Measurements from ENCODE around the gene DRC1.
"Not testable (repeated sequence)": the region's sequence is repeated elsewhere in the genome, so short reads cannot be mapped to it uniquely, and the experiment has no call there.

- not testable (repeated sequence) for TF ChIP-seq CTCF (IDR thresholded peaks at IDR 0.05 in 2 of 3, conservative IDR thresholded peaks at IDR 0.05 in 1 of 3; ENCODE audit: borderline replicate concordance in 1 of 3, insufficient read depth in 1 of 3, low read depth in 2 of 3, low read length in 2 of 3); MAX (IDR thresholded peaks at IDR 0.05); EZH2phosphoT487 (IDR thresholded peaks at IDR 0.05; ENCODE audit: borderline replicate concordance); ZFX (IDR thresholded peaks at IDR 0.05); EGR1 (IDR thresholded peaks at IDR 0.05; ENCODE audit: low read depth); REST (IDR thresholded peaks at IDR 0.05; ENCODE audit: low read depth)
These were observed 66.8 kb downstream of the DRC1 start for GRCh38 chr2:26468544-26468943.
